Caco-2 (cell line): ENCODE results near the gene IMPG2. TPM values are rescaled to one million over a fixed set of nuclear protein-coding genes. Genes with fewer than 3 reads are reported as not detected.

Experiments used
- BruUV-seq: library from RNA; stranded (reverse); fragments of 400-500 nt; replicated peaks from 2 replicates; lab custom pipeline; 2021; lab: Mats Ljungman, UMichigan
- CTCF ChIA-PET: fragments of 300-600 bp; sonication (Branson Sonifier 250); formaldehyde crosslinking; loops from one replicate; lab custom pipeline; 2022; ENCODE audit warnings: antibody characterized with exemption; lab: Charles Lee
- POLR2A ChIA-PET: fragments of 300-600 bp; sonication (Branson Sonifier 250); formaldehyde crosslinking; loops from one replicate; lab custom pipeline; 2022; ENCODE audit warnings: antibody characterized with exemption; lab: Charles Lee
- DNase-seq, 2 experiments: peaks; one replicate each; pipeline versions ENCODE4 v3.0.0 to v3.0.0-alpha.2; 2020 to 2022
- H3K27me3 ChIP-seq: replicated peaks from 2 replicates; pipeline ENCODE4 v1.6.0; 2011; ENCODE audit warnings: low read length; ENCODE audit not compliant: control insufficient read depth, insufficient read depth
- H3K36me3 ChIP-seq: 2 replicates; pipeline ENCODE4 v1.5.1; 2011; ENCODE audit warnings: low read length; ENCODE audit not compliant: control insufficient read depth, insufficient read depth
- H3K4me1 ChIP-seq: fragments of 250-450 bp; sonication (Bioruptor Pico); 2 replicates; pipeline ENCODE4 v1.5.1; 2020; ENCODE audit warnings: mild to moderate bottlenecking
- H3K4me3 ChIP-seq: 2 replicates; pipeline ENCODE4 v1.5.1; 2011; ENCODE audit warnings: low read depth, mild to moderate bottlenecking, control low read depth, low read length
- H3K9me3 ChIP-seq: fragments of 250-450 bp; sonication (Bioruptor Pico); 2 replicates; pipeline ENCODE4 v1.5.1; 2020; ENCODE audit warnings: mild to moderate bottlenecking, moderate library complexity
- H3K27ac Mint-ChIP-seq: one replicate; pipeline ENCODE4 v1.8.0; 2022; ENCODE audit warnings: mixed read lengths; ENCODE audit not compliant: unreplicated experiment
- H3K27me3 Mint-ChIP-seq: one replicate; pipeline ENCODE4 v1.8.0; 2022; ENCODE audit warnings: mixed read lengths; ENCODE audit not compliant: insufficient read depth, unreplicated experiment
- H3K36me3 Mint-ChIP-seq: one replicate; pipeline ENCODE4 v1.8.0; 2022; ENCODE audit warnings: mild to moderate bottlenecking, mixed read lengths; ENCODE audit not compliant: insufficient read depth, unreplicated experiment
- H3K4me1 Mint-ChIP-seq: one replicate; pipeline ENCODE4 v1.8.0; 2022; ENCODE audit warnings: low read depth, mixed read lengths; ENCODE audit not compliant: unreplicated experiment
- H3K4me3 Mint-ChIP-seq: one replicate; pipeline ENCODE4 v1.8.0; 2022; ENCODE audit warnings: mild to moderate bottlenecking, moderate library complexity, mixed read lengths; ENCODE audit not compliant: unreplicated experiment
- H3K9me3 Mint-ChIP-seq: one replicate; pipeline ENCODE4 v1.8.0; 2022; ENCODE audit warnings: mixed read lengths; ENCODE audit not compliant: unreplicated experiment
- intact Hi-C: fragments of 100-400 bp; cut with micrococcal nuclease; formaldehyde crosslinking; loops from one replicate; pipeline ENCODE4 v1.10.0; 2022; ENCODE audit not compliant: unreplicated experiment
- total RNA-seq: library from RNA; stranded (reverse); gene quantifications from 2 replicates; pipeline ENCODE4 v1.2.3, GENCODE V29; 2022
- TF ChIP-seq, protein P1 (sequence below), 2 experiments: fragments of 200-600 bp in 1 of 2; IDR thresholded peaks; 1 replicate in 1 of 2; 2 replicates in 1 of 2; pipeline versions ENCODE4 v1.5.1 to v1.8.0; 2011 to 2022; ENCODE audit warnings: antibody characterized with exemption in 1 of 2, control low read depth in 1 of 2, inconsistent platforms in 1 of 2, low read depth in 1 of 2, low read length in 1 of 2, mild to moderate bottlenecking in 1 of 2, moderate library complexity in 1 of 2; ENCODE audit not compliant: insufficient read depth in 1 of 2, severe bottlenecking in 1 of 2, unreplicated experiment in 1 of 2

Gene IMPG2
- total RNA-seq, 1 experiment from 2014 or later: not detected

DNA sequence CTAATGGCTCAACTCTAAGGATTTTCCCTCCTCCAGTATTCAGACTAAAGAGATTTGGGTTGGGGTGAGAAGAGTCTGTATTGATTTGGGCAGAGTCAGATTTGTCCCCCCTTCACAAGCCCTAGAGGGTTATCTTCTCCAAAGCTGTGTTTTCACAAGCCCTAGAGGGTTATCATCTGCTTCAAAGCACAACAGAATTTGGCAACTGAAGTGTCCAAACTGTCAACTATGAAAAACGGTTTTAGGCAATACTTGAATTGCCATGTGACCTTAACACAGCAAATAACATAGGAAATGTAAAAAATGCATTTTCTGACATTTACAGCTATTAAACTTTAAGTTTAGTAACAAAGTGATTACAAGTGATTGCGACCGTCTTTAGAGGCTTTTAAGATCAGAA, 119.9 kb downstream of the IMPG2 start:
- Mint-ChIP-seq H3K4me3 (no peak overlapping the region), H3K27me3 (peaks cover 3% of the 10 kb centered on the region), H3K9me3 (no peaks in the 10 kb centered on the region), H3K4me1 (no peaks in the 10 kb centered on the region), H3K36me3 (no peaks in the 10 kb centered on the region), H3K27ac (no peak overlapping the region)
- TF ChIP-seq, protein P1, sequence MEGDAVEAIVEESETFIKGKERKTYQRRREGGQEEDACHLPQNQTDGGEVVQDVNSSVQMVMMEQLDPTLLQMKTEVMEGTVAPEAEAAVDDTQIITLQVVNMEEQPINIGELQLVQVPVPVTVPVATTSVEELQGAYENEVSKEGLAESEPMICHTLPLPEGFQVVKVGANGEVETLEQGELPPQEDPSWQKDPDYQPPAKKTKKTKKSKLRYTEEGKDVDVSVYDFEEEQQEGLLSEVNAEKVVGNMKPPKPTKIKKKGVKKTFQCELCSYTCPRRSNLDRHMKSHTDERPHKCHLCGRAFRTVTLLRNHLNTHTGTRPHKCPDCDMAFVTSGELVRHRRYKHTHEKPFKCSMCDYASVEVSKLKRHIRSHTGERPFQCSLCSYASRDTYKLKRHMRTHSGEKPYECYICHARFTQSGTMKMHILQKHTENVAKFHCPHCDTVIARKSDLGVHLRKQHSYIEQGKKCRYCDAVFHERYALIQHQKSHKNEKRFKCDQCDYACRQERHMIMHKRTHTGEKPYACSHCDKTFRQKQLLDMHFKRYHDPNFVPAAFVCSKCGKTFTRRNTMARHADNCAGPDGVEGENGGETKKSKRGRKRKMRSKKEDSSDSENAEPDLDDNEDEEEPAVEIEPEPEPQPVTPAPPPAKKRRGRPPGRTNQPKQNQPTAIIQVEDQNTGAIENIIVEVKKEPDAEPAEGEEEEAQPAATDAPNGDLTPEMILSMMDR (IDR thresholded peaks at IDR 0.05; ENCODE audit: insufficient read depth in 1 of 2, low read depth in 1 of 2, low read length in 1 of 2, severe bottlenecking in 1 of 2, unreplicated experiment in 1 of 2): no peak
- intact Hi-C loops: no loop called here
- BruUV-seq: no TSS peak
- ChIA-PET POLR2A (no interaction called here), CTCF (no interaction called here)
- no peaks in the 10 kb centered on the region for H3K9me3 ChIP-seq
- DNase-seq: no peak
- no peaks in the 10 kb centered on the region for H3K4me1 ChIP-seq
- H3K27me3 ChIP-seq: no peaks in the 10 kb centered on the region
- no peak overlapping the region for H3K4me3 ChIP-seq
- no peaks in the 10 kb centered on the region for H3K36me3 ChIP-seq

DNA sequence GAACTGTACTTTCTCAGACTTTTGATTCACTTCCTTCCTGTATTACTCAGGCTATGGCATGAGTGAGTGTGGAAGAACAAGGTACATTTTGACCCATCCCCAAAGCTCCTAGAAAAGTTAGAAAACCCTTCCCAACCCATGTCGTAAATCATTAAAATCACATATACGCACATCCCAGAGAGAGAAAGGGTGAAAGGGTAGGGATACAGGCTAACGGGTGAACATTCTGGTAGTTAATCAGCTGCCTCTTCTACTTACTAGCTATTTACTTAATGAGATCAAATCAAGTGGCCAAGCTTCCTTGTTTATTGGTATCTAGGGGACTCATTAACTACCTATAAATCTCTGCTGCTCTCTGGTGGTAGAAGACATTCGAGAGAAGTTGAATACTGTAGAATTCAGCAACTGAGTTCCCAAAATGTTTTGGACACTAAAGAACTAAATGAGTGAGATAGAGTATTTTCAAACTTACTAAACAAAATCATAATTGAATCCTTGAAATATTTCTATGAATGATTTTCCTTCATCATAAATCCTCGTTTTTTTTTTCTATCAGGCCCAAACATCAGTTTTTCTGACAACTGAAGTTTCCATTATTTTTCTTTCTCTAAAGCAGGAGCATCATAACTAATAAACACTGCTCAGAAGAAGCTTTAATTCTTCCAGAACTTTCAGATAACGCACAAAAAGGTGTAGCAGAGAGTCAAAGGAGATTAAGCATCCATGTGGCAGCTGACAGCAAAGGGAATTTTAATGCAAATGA, 124.2 kb downstream of the IMPG2 start:
- Histone ChIP-seq H3K4me3 (no peak overlapping the region), H3K9me3 (no peaks in the 10 kb centered on the region), H3K4me1 (no peaks in the 10 kb centered on the region), H3K36me3 (no peaks in the 10 kb centered on the region), H3K27me3 (no peaks in the 10 kb centered on the region)
- Mint-ChIP-seq H3K27me3 (no peaks in the 10 kb centered on the region), H3K27ac (no peak overlapping the region), H3K9me3 (no peaks in the 10 kb centered on the region), H3K36me3 (no peaks in the 10 kb centered on the region), H3K4me1 (no peaks in the 10 kb centered on the region), H3K4me3 (no peak overlapping the region)
- ChIA-PET POLR2A (no interaction called here), CTCF (interaction anchor here (0.5 to 1.7 kb wide), 6 partner anchors 64 to 795 kb away, joined by 3 to 23 read pairs (median 4); partner anchors contain the start of genes LNP1 and TOMM70)
- intact Hi-C loops: loop anchor here (1.0 to 5.0 kb wide), 4 partner anchors 126 to 459 kb away; no protein-coding TSS in a partner anchor
- DNase-seq: peak in 1 of 2 experiments; percentile 48
- no TSS peak for BruUV-seq
- TF ChIP-seq, protein P1 (IDR thresholded peaks at IDR 0.05; ENCODE audit: insufficient read depth in 1 of 2, low read depth in 1 of 2, low read length in 1 of 2, severe bottlenecking in 1 of 2, unreplicated experiment in 1 of 2): peak; percentile 43 to 47

GRCh38 chr3:101194392-101194791, 126.0 kb downstream of the IMPG2 start:
- no peaks in the 10 kb centered on the region for H3K27me3 Mint-ChIP-seq
- TF ChIP-seq, protein P1 (IDR thresholded peaks at IDR 0.05; ENCODE audit: insufficient read depth in 1 of 2, low read depth in 1 of 2, low read length in 1 of 2, severe bottlenecking in 1 of 2, unreplicated experiment in 1 of 2): no peak
- no peaks in the 10 kb centered on the region for H3K9me3 ChIP-seq
- no peaks in the 10 kb centered on the region for H3K36me3 Mint-ChIP-seq
- no peak for DNase-seq
- no peak overlapping the region for H3K27ac Mint-ChIP-seq
- H3K4me3 Mint-ChIP-seq: no peak overlapping the region
- no peaks in the 10 kb centered on the region for H3K4me1 ChIP-seq
- no peaks in the 10 kb centered on the region for H3K27me3 ChIP-seq
- no peaks in the 10 kb centered on the region for H3K36me3 ChIP-seq
- H3K9me3 Mint-ChIP-seq: peaks cover under 1% of the 10 kb centered on the region
- H3K4me1 Mint-ChIP-seq: no peaks in the 10 kb centered on the region
- intact Hi-C loops: no loop called here
- BruUV-seq: no TSS peak
- ChIA-PET CTCF (no interaction called here), POLR2A (no interaction called here)
- H3K4me3 ChIP-seq: no peak overlapping the region
